AG04449 (cell line): ENCODE data around the gene PELI3.
"Not testable (repeated sequence)": the region's sequence is repeated elsewhere in the genome, so short reads cannot be mapped to it uniquely, and the experiment has no call there.

Experiments
- CTCF ChIA-PET: fragments of 350-600 bp; formaldehyde crosslinking; extraction: SDS; loops from one replicate; lab custom pipeline; 2021; ENCODE audit warnings: antibody characterized with exemption; lab: Yijun Ruan, JAX
- POLR2A ChIA-PET: fragments of 400-600, 350-600 bp; formaldehyde crosslinking; extraction: SDS; loops from one replicate; lab custom pipeline; 2020; ENCODE audit warnings: antibody characterized with exemption, inconsistent platforms; lab: Yijun Ruan, JAX
- DNase-seq: peaks from one replicate; pipeline ENCODE4 v3.0.0-alpha.2; 2010; ENCODE audit warnings: low read depth, low spot score
- H3K4me3 ChIP-seq: 2 replicates; pipeline ENCODE4 v1.5.1; 2011; ENCODE audit warnings: low read depth, mild to moderate bottlenecking, control low read depth, low read length
- TF ChIP-seq, protein P1 (sequence below): IDR thresholded peaks from one replicate; pipeline ENCODE4 v1.5.1; 2011; ENCODE audit warnings: mild to moderate bottlenecking, moderate library complexity, low read length, control low read depth, inconsistent platforms; ENCODE audit not compliant: insufficient read depth; ENCODE audit errors: missing control alignments

PELI3 gene

DNA sequence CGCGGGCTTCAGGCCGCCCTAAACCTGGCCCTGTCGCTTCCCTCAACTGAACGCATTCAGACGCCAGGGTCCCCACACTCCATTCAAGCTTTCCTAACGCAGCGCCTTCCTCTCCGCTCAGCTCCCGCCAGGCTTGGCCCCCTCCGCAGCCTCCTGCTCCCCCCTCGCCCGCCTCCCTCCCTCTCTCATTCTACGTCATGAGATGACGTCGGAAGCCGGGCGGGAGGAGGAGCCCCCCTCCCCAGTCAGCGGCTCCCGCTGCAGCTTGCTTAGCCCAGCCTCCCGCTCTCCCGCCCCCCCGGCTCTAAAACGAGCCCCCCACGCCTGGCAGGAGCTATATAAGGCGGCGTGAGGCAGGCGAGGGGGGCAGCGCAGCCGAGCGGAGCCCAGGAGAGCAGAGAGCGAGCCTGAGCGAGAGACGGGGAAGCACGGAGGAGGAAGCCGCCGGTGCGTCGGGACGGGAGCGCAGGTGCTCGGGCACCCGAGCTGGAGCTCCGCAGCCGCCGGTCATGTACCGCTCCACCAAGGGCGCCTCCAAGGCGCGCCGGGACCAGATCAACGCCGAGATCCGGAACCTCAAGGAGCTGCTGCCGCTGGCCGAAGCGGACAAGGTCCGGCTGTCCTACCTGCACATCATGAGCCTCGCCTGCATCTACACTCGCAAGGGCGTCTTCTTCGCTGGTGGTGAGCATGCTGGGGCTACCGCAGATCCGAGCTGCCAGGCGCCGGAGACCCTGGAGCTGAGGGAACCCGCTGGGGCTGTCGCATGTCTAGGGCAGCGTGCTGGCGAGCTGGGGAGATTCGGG lies 45.8 kb upstream of the PELI3 start, which contains the start of gene NPAS4:
NPAS4 (plus strand) TSS at position 365 of the 806 bp plus-strand sequence; CDS start at position 510, 145 bp downstream.
- no peak for DNase-seq
- ChIA-PET POLR2A (interaction anchor here (0.6 to 1.1 kb wide), 7 partner anchors 10 to 132 kb away, joined by 3 to 7 read pairs (median 4); partner anchors contain the start of genes DPP3, MRPL11 and YIF1A), CTCF (interaction anchor here (0.7 to 37.4 kb wide), 8 partner anchors 5 to 256 kb away, joined by 3 to 1169 read pairs (median 7); partner anchors contain the start of genes BRMS1, MRPL11 and NPAS4)
- TF ChIP-seq, protein P1, sequence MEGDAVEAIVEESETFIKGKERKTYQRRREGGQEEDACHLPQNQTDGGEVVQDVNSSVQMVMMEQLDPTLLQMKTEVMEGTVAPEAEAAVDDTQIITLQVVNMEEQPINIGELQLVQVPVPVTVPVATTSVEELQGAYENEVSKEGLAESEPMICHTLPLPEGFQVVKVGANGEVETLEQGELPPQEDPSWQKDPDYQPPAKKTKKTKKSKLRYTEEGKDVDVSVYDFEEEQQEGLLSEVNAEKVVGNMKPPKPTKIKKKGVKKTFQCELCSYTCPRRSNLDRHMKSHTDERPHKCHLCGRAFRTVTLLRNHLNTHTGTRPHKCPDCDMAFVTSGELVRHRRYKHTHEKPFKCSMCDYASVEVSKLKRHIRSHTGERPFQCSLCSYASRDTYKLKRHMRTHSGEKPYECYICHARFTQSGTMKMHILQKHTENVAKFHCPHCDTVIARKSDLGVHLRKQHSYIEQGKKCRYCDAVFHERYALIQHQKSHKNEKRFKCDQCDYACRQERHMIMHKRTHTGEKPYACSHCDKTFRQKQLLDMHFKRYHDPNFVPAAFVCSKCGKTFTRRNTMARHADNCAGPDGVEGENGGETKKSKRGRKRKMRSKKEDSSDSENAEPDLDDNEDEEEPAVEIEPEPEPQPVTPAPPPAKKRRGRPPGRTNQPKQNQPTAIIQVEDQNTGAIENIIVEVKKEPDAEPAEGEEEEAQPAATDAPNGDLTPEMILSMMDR, result no peak
- no peak within 1 kb of the TSS for H3K4me3 ChIP-seq

- ChIA-PET CTCF (interaction anchor here (0.7 to 37.4 kb wide), 9 partner anchors 4 to 257 kb away, joined by 3 to 1169 read pairs (median 3); partner anchors contain the start of genes BRMS1, MRPL11 and NPAS4), POLR2A (interaction anchor here (0.5 to 1.1 kb wide), 8 partner anchors 10 to 132 kb away, joined by 3 to 7 read pairs (median 4); partner anchors contain the start of genes DPP3, MRPL11 and YIF1A)
- no peak overlapping the region for H3K4me3 ChIP-seq
- DNase-seq, result no peak
- TF ChIP-seq, protein P1, result no peak
Measured at GRCh38 chr11:66421492-66422205, 45.1 kb upstream of the PELI3 start.

- CTCF ChIA-PET, result interaction anchor here (0.7 to 24.8 kb wide), 5 partner anchors 12 to 417 kb away, joined by 3 to 1169 read pairs (median 9); partner anchors contain the start of genes MRPL11 and NPAS4
Measured at GRCh38 chr11:66426314-66426713, 40.4 kb upstream of the PELI3 start.

DNA sequence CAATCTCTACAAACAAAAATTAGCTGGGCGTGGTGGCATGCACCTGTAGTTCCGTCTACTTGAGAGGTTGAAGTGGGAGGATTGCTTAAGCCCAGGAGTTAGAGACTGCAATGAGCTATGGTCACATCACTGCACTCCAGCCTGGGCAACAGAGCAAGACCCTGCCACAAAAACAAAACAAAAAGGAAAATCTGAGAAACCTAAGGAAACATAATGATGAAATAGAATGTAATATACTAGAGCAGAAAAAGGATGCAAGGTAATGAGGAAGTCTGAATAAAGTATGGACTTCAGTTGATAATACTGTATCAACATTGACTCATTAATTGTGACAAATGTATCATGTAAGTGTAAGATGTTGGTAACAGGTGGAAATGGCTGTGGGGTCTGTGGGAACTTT lies 37.8 kb upstream of the PELI3 start:
- H3K4me3 ChIP-seq, result no peak overlapping the region
- POLR2A ChIA-PET, result interaction anchor here (1.0 kb wide), 1 partner anchor 10 kb away, joined by 3 read pairs; the partner anchor contains the start of gene MRPL11
- TF ChIP-seq, protein P1, result no peak
- DNase-seq, result no peak
- CTCF ChIA-PET, result interaction anchor here (0.9 to 24.8 kb wide), 7 partner anchors 8 to 249 kb away, joined by 3 to 1169 read pairs (median 13); partner anchors contain the start of genes MRPL11, NPAS4 and RBM4B

More at GRCh38 chr11:66426314-66426713, 40.4 kb upstream of the PELI3 start:
- TF ChIP-seq, protein P1, result no peak
- H3K4me3 ChIP-seq, result no peak overlapping the region
- POLR2A ChIA-PET, result no interaction called here
- no peak for DNase-seq

DNA sequence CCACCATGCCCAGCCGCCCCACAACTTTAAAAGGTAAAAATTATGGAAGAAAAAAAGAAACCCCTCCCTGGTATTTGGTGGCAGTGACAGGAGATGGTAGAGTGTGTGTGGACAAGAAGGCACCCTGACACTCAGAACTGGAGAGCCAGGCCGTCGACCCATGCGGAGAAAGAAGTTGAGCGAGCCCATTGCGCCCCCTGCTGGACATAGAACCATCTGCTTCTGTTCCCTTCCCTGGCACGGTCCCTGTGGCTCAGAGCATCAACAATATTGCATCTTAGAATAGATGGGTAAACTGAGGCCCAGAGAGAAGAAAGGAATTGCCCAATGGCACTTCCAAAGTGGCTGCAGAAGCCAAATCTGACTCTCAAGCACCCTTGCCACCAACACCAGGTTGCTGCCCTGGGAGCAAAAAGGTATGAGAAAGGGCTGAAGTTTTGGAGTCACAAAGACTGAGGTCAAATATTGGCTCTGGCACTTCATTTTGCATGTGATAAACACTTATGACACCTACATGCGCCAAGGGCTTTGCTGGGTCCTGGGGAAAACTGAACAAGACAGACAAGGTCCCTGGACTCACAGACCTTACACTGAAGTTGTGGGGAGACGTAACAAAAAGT lies 36.6 kb upstream of the PELI3 start:
- POLR2A ChIA-PET, result interaction anchor here (0.5 to 1.0 kb wide), 2 partner anchors 9 to 141 kb away, joined by 3 read pairs; partner anchors contain the start of genes MRPL11 and YIF1A
- H3K4me3 ChIP-seq, result no peak overlapping the region
- TF ChIP-seq, protein P1, result peak; percentile 90
- CTCF ChIA-PET, result interaction anchor here (0.8 to 24.8 kb wide), 10 partner anchors 9 to 248 kb away, joined by 3 to 1169 read pairs (median 6); partner anchors contain the start of genes DPP3, MRPL11, NPAS4 and RBM4B
- no peak for DNase-seq

- H3K4me3 ChIP-seq, POLR2A ChIA-PET, DNase-seq: not testable (repeated sequence)
- CTCF ChIA-PET, result interaction anchor here (0.7 to 24.8 kb wide), 6 partner anchors 7 to 49 kb away, joined by 3 to 1169 read pairs (median 7); partner anchors contain the start of genes DPP3, MRPL11 and NPAS4
Measured at GRCh38 chr11:66431287-66431686, 35.4 kb upstream of the PELI3 start.

GRCh38 chr11:66431871-66432329 lies 34.8 kb upstream of the PELI3 start:
- DNase-seq, H3K4me3 ChIP-seq, POLR2A ChIA-PET: not testable (repeated sequence)
- CTCF ChIA-PET, result interaction anchor here (0.6 to 24.8 kb wide), 3 partner anchors 25 to 102 kb away, joined by 3 to 1169 read pairs (median 9); partner anchors contain the start of gene NPAS4
